ENCODE measurements around the gene SRP54.

Gene SRP54

GRCh38 chr14:34997762-34998161 is 15.0 kb downstream of the SRP54 start:
- TF ChIP-seq CTCF (IDR thresholded peaks at IDR 0.05; ENCODE audit: insufficient read depth, low read depth, low read length, missing control alignments) = no peak
- H3K4me3 ChIP-seq (ENCODE audit: low read depth, low read length) = no peak overlapping the region
- no peak for DNase-seq (ENCODE audit: low read depth)

GRCh38 chr14:34999500-34999899 is 16.7 kb downstream of the SRP54 start:
- no peak for TF ChIP-seq CTCF (IDR thresholded peaks at IDR 0.05; ENCODE audit: insufficient read depth, low read depth, low read length, missing control alignments)
- DNase-seq (ENCODE audit: low read depth) = no peak
- no peak overlapping the region for H3K4me3 ChIP-seq (ENCODE audit: low read depth, low read length)

GRCh38 chr14:35001621-35002020 is 18.8 kb downstream of the SRP54 start:
- TF ChIP-seq CTCF (IDR thresholded peaks at IDR 0.05; ENCODE audit: insufficient read depth, low read depth, low read length, missing control alignments) = no peak
- no peak for DNase-seq (ENCODE audit: low read depth)
- no peak overlapping the region for H3K4me3 ChIP-seq (ENCODE audit: low read depth, low read length)

GRCh38 chr14:35004839-35005238 is 22.0 kb downstream of the SRP54 start:
- no peak for TF ChIP-seq CTCF (IDR thresholded peaks at IDR 0.05; ENCODE audit: insufficient read depth, low read depth, low read length, missing control alignments)

GRCh38 chr14:35016568-35016967 is 33.8 kb downstream of the SRP54 start:
- no peak for TF ChIP-seq CTCF (IDR thresholded peaks at IDR 0.05; ENCODE audit: insufficient read depth, low read depth, low read length, missing control alignments)
- H3K4me3 ChIP-seq (ENCODE audit: low read depth, low read length) = no peak overlapping the region
- no peak for DNase-seq (ENCODE audit: low read depth)

More at GRCh38 chr14:35004839-35005238, 22.0 kb downstream of the SRP54 start:
- H3K4me3 ChIP-seq (ENCODE audit: low read depth, low read length) = no peak overlapping the region
- no peak for DNase-seq (ENCODE audit: low read depth)

- H3K4me3 ChIP-seq (ENCODE audit: low read depth, low read length) = no peak overlapping the region
- TF ChIP-seq CTCF (IDR thresholded peaks at IDR 0.05; ENCODE audit: insufficient read depth, low read depth, low read length, missing control alignments) = no peak
- DNase-seq (ENCODE audit: low read depth) = no peak
Measured at GRCh38 chr14:35020713-35021112, 37.9 kb downstream of the SRP54 start.

GRCh38 chr14:35028435-35028834 is 45.6 kb downstream of the SRP54 start:
- no peak overlapping the region for H3K4me3 ChIP-seq (ENCODE audit: low read depth, low read length)
- TF ChIP-seq CTCF (IDR thresholded peaks at IDR 0.05; ENCODE audit: insufficient read depth, low read depth, low read length, missing control alignments) = no peak
- no peak for DNase-seq (ENCODE audit: low read depth)
